Medulla oblongata (tissue), 1 donor: ENCODE results near the gene GRID1.
"Not testable (repeated sequence)": the region's sequence is repeated elsewhere in the genome, so short reads cannot be mapped to it uniquely, and the experiment has no call there.

ENCODE experiments used
- DNase-seq: peaks from one replicate; pipeline ENCODE4 v3.0.0-alpha.2; 2015; ENCODE audit errors: extremely low spot score

Gene GRID1

GRCh38 chr10:86107611-86108310 lies 258.8 kb downstream of the GRID1 start:
- not testable (repeated sequence) for DNase-seq

- no peak for DNase-seq
These were observed 259.5 kb downstream of the GRID1 start for GRCh38 chr10:86107131-86107530.

GRCh38 chr10:86106616-86107015 lies 260.0 kb downstream of the GRID1 start:
- DNase-seq: no peak

DNA sequence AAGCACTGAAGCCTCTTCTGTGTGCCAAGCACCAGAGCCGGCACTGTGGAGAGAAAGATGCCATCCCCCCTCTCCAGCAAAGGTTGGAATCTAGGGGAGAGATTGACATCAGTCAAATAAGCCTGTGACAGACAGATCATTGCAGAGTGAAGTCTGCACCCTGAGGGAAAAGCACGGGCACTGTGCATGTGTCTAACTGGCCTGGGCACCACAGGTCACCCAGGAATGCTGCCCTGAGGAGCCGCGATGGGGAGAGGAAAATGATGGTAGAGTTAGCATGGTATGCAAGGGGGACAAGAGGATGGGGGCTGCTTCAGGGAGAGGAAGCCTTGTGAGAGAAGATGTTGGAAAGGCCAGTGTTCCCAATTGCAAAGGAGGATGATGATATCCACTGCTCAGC lies 261.0 kb downstream of the GRID1 start:
- DNase-seq: no peak

- no peak for DNase-seq
These were observed 261.4 kb downstream of the GRID1 start for GRCh38 chr10:86105181-86105580.

DNA sequence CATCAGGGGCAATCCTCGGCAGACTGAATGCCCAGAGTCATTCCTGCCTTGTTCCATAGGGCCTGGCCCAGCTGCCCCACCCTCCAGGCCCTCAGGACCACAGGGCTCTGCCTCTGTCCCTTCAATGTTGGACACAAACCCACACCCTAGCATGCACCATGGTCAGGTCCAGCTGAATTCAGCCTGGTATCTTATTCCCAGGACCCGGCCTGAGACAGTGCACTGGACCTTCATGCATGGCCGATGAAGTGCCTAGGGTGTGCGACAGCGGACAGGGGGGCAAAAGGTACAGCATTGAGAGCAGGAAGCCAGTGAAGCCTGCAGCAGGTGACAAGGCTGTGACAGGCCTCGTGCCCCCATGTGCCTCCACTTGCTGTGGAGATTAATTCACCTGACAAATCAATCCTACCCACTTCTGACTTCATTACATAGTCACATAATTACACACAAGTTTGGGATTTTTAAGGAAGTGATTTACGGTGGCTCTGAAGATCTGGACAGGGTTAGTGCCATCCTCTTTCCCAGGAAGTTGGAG lies 261.9 kb downstream of the GRID1 start:
- no peak for DNase-seq

- no peak for DNase-seq
These were observed 262.4 kb downstream of the GRID1 start for GRCh38 chr10:86104156-86104555.

DNA sequence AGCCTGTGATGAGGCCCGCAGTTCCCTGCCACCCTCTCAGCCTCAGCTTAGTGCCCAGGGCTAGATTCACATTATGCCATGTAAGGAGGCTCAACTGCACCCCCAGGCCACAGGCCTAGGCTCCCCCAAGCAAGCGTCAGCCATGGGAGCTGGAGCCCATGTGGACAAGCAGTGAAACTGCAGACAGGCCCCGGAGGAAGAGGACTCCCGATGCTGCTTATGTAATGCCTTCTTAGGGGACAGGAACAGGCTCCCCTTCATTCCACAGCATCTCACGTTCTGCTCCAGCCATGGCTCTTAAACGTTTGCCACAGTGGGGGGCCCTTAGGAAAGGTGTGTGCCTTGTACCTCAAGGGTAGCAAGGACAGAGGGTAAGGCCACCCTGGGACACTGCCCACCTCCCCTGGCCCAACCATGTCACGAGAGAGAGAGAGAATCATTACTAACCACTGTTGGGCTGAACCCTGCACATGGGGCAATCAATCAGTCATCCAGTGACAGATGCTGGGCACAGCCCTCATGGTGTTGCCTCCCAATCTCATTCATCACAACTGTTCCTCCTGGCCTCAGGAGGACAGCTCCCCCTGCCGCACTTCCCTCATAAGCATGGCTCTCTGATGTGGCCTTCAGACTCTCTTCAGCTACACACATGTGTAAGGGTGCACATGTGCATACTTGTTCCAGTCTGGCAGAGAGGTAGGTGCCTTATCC lies 263.0 kb downstream of the GRID1 start:
- peak; percentile 80 for DNase-seq

DNA sequence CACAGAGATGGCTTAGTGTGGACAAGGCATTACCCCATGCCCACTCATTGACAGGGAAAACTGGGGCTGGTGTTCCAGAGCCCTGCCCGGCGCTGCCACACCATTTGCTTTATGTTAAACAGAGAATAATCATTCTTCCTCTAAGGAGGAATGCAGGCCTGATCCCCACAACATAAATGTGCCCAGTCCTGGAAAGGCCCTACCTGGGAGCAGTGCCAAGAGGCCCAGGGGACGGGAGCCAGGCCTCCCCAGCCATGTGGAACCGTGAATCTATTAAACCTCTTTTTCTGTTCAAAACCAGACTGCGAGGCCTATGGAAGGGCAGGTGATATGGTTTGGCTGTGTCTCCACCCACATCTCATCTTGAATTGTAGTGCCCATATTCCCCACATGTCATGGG lies 264.1 kb downstream of the GRID1 start:
- DNase-seq: no peak

- no peak for DNase-seq
These were observed 264.6 kb downstream of the GRID1 start for GRCh38 chr10:86102031-86102430.

GRCh38 chr10:86100581-86101061 lies 266.0 kb downstream of the GRID1 start:
- peak; percentile 30 for DNase-seq

DNA sequence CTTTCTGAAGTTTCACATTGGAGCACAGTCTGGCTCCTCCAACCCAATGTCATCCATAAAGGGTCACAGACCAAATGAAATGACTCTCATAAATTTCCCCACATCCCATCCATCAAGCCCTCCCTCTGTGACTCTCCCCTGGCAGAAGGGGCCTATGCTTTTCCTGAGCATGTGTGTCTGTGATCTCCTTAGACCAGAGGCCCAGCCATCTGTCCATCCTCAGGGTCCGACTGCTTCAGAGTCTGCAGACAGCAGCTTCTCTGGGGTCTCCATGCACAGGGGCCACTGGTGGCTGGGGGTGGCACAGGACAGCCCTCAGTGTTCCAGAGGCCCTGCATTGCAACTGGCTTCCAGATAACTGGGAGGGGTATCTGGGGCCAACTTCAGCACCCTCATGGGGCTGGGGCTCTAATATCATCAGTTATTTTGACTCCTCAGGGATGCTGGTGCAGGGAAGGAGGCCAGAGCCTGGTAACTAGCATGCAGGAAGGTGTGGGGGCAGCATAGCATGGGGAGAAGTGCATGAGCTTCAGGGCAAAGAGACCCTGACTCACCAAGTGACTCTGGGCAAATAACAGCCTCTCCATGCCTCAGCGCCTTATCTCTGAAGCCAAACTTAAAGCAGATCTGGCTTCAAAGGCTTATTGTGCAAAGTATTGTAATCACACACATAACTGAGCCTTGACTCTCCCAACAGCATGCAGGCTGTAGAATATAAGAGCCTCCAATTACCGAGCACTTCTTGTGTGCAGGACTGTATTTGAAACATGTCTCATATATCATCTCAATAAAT lies 266.9 kb downstream of the GRID1 start:
- no peak for DNase-seq

DNA sequence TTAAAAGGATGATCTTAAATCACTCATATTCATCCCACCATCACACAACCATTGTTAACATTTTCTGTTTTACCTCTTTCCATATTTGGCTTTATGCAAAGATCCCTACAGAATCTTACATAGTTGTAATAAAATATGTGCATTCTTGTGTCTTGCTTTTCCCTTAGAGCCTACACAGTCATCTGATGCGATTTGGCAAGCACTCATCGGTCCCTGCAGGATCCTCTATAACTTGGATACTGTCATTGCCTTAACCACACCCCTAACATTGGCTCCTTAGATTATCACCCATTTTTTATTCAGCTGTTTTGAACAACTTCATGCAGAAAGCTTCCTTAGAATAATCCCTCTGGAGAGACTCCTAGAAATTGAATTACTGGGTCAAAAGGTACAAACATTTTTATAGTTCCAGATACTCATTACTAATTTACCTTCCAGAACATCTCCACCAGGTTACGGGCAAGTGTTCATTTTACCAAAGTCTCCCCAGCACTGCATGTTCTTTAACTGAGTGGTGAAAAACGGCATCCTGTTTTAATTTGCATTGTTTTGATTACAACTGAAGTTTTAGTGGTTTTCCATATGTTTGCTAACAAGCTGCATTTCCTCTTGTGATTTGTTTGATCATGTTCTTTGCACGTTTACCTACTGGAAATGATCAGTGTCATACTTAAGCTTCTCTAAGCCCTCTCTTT lies 268.3 kb downstream of the GRID1 start:
- DNase-seq: no peak

DNA sequence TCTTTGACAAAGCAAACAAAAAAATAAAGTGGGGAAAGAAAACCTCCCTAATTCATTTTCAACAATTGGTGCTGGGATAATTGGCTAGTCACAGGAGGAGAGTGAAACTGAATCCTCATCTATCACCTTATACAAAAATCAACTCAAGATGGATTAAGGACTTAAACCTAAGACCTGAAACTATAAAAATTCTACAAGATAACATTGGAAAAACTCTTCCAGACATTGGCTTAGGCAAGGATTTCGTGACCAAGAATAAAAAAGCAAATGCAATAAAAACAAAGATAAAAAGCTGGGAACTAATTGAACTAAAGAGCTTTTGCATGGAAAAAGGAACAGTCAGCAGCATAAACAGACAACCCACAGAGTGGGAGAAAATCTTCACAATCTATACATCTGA lies 271.5 kb downstream of the GRID1 start:
- not testable (repeated sequence) for DNase-seq

DNA sequence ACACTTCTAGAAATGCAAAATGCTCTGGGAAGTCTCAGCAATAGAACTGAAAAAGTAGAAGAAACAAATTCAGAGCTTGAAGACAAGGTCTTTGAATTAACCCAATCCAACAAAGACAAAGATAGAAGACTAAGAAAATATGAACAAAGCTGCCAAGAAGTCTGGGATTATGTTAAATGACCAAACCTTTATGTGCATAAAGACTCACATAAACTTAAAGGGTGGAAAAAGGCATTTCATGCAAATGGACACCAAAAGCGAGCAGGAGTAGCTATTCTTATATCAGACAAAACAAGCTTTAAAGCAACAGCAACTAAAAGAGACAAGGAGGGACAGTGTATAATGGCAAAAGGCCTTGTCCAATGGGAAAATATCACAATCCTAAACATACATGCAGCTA lies 274.3 kb downstream of the GRID1 start:
- not testable (repeated sequence) for DNase-seq

DNA sequence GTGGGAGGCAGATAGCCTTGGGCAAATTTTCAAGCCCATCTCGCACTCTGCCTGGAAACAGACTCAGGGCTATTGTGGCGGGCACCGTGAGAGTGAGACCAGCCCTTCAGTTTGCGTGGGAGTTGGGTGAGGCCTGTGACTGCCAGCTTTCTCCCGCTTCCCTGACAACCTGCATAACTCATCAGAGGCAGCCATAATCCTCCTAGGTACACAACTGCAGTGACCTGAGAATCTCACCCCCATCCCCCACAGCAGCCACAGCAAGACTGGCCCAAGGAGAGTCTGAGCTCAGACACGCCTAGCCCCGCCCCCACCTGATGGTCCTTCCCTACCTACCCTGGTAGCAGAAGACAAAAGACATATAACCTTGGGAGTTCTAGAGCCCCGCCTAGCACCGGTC lies 275.4 kb downstream of the GRID1 start:
- DNase-seq: no peak

DNA sequence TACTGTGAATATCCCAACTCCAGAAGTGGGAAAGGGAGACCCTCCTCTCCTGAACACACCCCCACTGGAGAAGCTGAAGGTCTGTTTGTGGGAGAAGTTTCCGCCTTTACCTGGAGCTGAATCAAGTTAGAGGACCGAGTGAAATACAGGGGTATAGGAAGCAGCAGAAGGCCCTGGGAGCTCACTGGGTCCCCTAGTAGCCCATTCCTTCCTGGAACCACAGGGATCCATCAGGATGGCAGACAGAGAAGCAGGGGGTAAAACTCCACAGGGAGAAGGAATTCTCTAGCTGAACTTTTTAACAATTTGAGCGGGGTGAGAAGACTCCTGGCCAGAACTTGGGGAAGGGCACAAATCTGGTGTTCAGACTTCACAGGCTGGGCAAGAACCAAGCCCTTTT lies 275.8 kb downstream of the GRID1 start:
- DNase-seq: no peak

- DNase-seq: peak; percentile 91
These were observed 278.9 kb downstream of the GRID1 start for GRCh38 chr10:86087716-86088115.

GRCh38 chr10:86086418-86086817 lies 280.2 kb downstream of the GRID1 start:
- DNase-seq: no peak

GRCh38 chr10:86085686-86086085 lies 280.9 kb downstream of the GRID1 start:
- no peak for DNase-seq

DNA sequence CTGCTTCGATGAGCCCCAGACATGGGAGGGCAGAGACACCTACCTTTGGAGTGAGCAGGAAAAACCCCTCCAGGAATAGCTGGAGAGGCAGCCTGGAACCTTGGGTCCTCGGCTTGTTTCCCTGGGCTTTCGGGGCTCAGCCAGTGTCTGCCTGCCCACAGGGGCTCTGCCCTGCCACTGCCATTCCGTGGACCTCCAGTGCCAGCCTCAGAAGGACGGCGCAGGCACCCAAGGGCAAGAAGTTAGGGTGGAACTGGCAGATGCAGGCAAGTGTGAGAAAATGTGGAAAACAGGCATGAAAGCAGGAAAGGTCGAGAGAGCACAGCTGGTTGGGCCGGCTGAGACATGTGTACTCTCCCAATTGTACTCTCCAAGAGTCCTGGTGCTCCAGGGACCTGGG lies 281.5 kb downstream of the GRID1 start:
- no peak for DNase-seq

DNA sequence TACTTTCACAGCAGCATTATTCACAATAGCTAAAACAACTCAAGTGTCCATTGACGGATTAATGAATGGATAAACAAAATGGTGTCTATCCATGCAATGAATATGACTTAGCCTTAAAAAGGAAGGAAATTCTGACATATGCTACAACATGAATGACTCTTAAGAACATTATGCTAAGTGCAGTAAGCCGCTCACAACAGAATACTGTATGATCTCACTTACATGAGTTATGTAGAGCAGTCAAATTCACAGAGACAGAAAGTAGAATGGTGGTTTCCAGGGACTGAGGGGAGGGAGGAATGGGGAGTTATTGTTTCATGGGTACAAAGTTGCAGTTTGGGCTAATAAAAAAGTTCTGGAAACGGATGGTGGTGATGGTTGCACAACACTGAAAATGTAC lies 282.0 kb downstream of the GRID1 start:
- DNase-seq: no peak
